ENCODE results near the gene EXOC6. TPM values are rescaled to one million over a fixed set of nuclear protein-coding genes. Genes with fewer than 3 reads are reported as not detected.

EXOC6 gene
- total and polyA plus RNA-seq, 2 donors from 2014 or later: 9.5 to 17.0 TPM

DNA sequence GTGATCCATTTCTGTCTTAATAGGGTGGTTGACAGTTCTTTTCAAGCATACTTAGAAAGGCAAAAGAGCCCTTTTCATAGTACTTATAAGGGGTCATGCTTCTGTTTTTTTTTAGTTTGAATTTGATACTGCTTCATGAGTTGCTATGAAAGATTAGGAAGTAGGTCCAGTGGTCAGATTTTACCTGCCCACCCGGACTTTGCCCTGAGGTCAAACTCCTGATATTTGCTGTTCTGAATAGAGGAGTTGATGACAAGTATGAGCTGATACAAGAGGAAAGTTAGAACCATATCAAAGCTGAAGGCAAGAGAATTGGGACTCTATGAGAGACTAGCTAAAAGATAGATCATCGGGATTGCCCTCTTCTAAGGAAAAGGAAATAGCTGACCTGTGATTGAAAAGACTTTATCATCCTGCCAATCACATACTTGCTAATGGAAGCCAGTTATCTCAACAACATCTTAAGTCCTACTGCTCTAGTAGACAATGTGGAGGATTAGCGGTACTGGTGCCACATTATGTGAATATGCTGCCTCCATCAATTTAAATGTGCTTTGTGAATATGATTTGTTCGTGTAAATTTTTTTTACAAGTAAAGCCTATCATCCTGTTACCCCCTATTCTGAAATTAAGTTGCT, 174.8 kb downstream of the EXOC6 start:
- Histone ChIP-seq H3K4me3 (ENCODE audit: low read length in 3 of 3) (no peak overlapping the region), H3K36me3 (ENCODE audit: control insufficient read depth in 2 of 3, insufficient read depth in 3 of 3, low read length in 3 of 3) (peaks cover 0 to 3% (median 0%) of the 10 kb centered on the region in 3 donors), H3K27me3 (ENCODE audit: control insufficient read depth, insufficient read depth, low read length) (no peaks in the 10 kb centered on the region), H3K4me1 (ENCODE audit: control insufficient read depth in 2 of 3, insufficient read depth in 2 of 3, low read depth in 1 of 3, low read length in 3 of 3) (no peaks in the 10 kb centered on the region), H3K9ac (ENCODE audit: low read length in 3 of 3) (no peak overlapping the region), H3K9me3 (ENCODE audit: control insufficient read depth in 2 of 3, insufficient read depth in 1 of 3, low read length in 3 of 3) (no peaks in the 10 kb centered on the region), H3K27ac (ENCODE audit: low read depth in 2 of 2, low read length in 2 of 2) (no peak overlapping the region)
- FAIRE-seq: no peak
- TF ChIP-seq, protein P1, sequence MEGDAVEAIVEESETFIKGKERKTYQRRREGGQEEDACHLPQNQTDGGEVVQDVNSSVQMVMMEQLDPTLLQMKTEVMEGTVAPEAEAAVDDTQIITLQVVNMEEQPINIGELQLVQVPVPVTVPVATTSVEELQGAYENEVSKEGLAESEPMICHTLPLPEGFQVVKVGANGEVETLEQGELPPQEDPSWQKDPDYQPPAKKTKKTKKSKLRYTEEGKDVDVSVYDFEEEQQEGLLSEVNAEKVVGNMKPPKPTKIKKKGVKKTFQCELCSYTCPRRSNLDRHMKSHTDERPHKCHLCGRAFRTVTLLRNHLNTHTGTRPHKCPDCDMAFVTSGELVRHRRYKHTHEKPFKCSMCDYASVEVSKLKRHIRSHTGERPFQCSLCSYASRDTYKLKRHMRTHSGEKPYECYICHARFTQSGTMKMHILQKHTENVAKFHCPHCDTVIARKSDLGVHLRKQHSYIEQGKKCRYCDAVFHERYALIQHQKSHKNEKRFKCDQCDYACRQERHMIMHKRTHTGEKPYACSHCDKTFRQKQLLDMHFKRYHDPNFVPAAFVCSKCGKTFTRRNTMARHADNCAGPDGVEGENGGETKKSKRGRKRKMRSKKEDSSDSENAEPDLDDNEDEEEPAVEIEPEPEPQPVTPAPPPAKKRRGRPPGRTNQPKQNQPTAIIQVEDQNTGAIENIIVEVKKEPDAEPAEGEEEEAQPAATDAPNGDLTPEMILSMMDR (IDR thresholded peaks at IDR 0.05; ENCODE audit: borderline replicate concordance, extremely low read depth, insufficient read depth): no peak
- DNase-seq: no peak
- intact Hi-C loops (cut with DNase I): no loop called here

DNA sequence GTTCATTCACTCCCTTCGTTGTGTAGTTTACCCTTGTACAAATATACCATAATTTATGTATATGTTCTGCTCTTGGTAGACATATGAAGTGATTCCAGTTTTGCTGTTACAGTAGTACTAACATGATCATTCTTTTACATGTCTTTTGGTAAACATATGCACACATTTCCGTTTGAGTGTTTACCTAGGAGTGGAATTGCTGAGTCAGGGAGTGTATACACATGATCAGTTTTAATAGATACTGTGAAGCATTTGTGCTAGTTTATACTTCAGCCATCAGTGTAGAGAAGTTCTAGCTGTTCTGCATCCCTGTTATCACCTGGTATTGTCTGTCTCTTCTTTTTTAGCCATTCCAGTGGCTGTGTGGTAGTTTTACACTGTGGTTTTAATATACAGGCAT, 177.8 kb downstream of the EXOC6 start:
- H3K4me3 ChIP-seq (ENCODE audit: low read length in 3 of 3): no peak overlapping the region
- H3K27me3 ChIP-seq (ENCODE audit: control insufficient read depth, insufficient read depth, low read length): no peaks in the 10 kb centered on the region
- peaks cover 0 to 3% (median 0%) of the 10 kb centered on the region in 3 donors for H3K36me3 ChIP-seq (ENCODE audit: control insufficient read depth in 2 of 3, insufficient read depth in 3 of 3, low read length in 3 of 3)
- H3K9ac ChIP-seq (ENCODE audit: low read length in 3 of 3): no peak overlapping the region
- TF ChIP-seq, protein P1 (IDR thresholded peaks at IDR 0.05; ENCODE audit: borderline replicate concordance, extremely low read depth, insufficient read depth): no peak
- no peaks in the 10 kb centered on the region for H3K9me3 ChIP-seq (ENCODE audit: control insufficient read depth in 2 of 3, insufficient read depth in 1 of 3, low read length in 3 of 3)
- no peak for DNase-seq
- no peaks in the 10 kb centered on the region for H3K4me1 ChIP-seq (ENCODE audit: control insufficient read depth in 2 of 3, insufficient read depth in 2 of 3, low read depth in 1 of 3, low read length in 3 of 3)
- intact Hi-C loops (cut with DNase I): no loop called here
- H3K27ac ChIP-seq (ENCODE audit: low read depth in 2 of 2, low read length in 2 of 2): no peak overlapping the region
- no peak for FAIRE-seq

DNA sequence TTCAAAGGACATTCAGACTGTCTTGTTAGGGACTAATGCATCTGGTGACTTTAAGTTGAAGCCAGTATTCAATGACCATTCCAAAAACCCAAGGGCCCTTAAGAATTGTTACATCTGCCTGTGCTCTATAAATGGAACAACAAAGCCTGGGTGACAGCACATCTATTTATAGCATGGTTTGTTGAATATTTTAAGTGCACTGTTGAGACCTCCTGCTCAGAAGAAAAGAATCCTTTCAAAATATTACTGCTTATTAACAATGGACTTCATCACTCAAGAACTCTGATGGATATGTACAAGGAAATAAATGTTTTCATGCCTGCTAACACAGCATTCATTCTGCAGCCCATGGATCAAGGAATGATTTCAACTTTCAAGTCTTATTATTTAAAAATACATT, 179.2 kb downstream of the EXOC6 start:
- intact Hi-C loops (cut with DNase I): no loop called here
- Histone ChIP-seq H3K36me3 (ENCODE audit: control insufficient read depth in 2 of 3, insufficient read depth in 3 of 3, low read length in 3 of 3) (peaks cover 0 to 3% (median 0%) of the 10 kb centered on the region in 3 donors), H3K27ac (ENCODE audit: low read depth in 2 of 2, low read length in 2 of 2) (no peak overlapping the region), H3K27me3 (ENCODE audit: control insufficient read depth, insufficient read depth, low read length) (no peaks in the 10 kb centered on the region), H3K9me3 (ENCODE audit: control insufficient read depth in 2 of 3, insufficient read depth in 1 of 3, low read length in 3 of 3) (no peaks in the 10 kb centered on the region), H3K4me3 (ENCODE audit: low read length in 3 of 3) (no peak overlapping the region), H3K9ac (ENCODE audit: low read length in 3 of 3) (no peak overlapping the region), H3K4me1 (ENCODE audit: control insufficient read depth in 2 of 3, insufficient read depth in 2 of 3, low read depth in 1 of 3, low read length in 3 of 3) (no peaks in the 10 kb centered on the region)
- TF ChIP-seq, protein P1 (IDR thresholded peaks at IDR 0.05; ENCODE audit: borderline replicate concordance, extremely low read depth, insufficient read depth): no peak
- no peak for FAIRE-seq
- no peak for DNase-seq

DNA sequence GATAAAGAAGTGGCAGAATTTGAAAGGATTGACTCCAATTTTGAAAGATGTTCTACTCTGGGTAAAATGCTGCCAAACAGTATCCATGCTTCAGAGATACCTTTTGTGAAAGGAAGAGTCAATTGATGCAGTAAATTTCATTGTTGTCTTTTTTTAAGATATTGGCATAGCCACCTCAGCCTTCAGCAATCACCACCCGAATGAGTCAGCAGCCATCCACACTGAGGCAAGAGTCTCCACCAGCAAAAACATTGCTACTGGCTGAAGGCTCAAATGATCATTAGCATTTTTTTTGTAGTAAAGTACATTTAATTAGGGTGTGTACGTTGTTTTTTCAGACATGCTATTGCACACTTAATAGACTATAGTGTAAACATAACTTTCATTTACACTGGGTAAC, 180.6 kb downstream of the EXOC6 start:
- Histone ChIP-seq H3K9ac (ENCODE audit: low read length in 3 of 3) (no peak overlapping the region), H3K27ac (ENCODE audit: low read depth in 2 of 2, low read length in 2 of 2) (no peak overlapping the region), H3K9me3 (ENCODE audit: control insufficient read depth in 2 of 3, insufficient read depth in 1 of 3, low read length in 3 of 3) (no peaks in the 10 kb centered on the region), H3K4me3 (ENCODE audit: low read length in 3 of 3) (no peak overlapping the region), H3K27me3 (ENCODE audit: control insufficient read depth, insufficient read depth, low read length) (no peaks in the 10 kb centered on the region), H3K36me3 (ENCODE audit: control insufficient read depth in 2 of 3, insufficient read depth in 3 of 3, low read length in 3 of 3) (peaks cover 0 to 3% (median 0%) of the 10 kb centered on the region in 3 donors), H3K4me1 (ENCODE audit: control insufficient read depth in 2 of 3, insufficient read depth in 2 of 3, low read depth in 1 of 3, low read length in 3 of 3) (no peaks in the 10 kb centered on the region)
- TF ChIP-seq, protein P1 (IDR thresholded peaks at IDR 0.05; ENCODE audit: borderline replicate concordance, extremely low read depth, insufficient read depth): no peak
- intact Hi-C loops (cut with DNase I): no loop called here
- FAIRE-seq: no peak
- no peak for DNase-seq

Data from kidney (tissue), 14 donors.